ENCODE measurements around the gene DAB2IP. TPM values are rescaled to one million over a fixed set of nuclear protein-coding genes. Genes with fewer than 3 reads are reported as not detected.

The DAB2IP gene
- total RNA-seq, 1 experiment from 2014 or later: 17.0 TPM

GRCh38 chr9:121718501-121718900 is 67.1 kb downstream of the DAB2IP start:
- ChIA-PET POLR2A (interaction anchor here (0.6 to 0.8 kb wide), 2 partner anchors 18 to 54 kb away, joined by 3 to 4 read pairs; no protein-coding TSS in a partner anchor), CTCF (interaction anchor here (0.7 to 3.7 kb wide), 7 partner anchors 9 to 173 kb away, joined by 3 to 33 read pairs (median 7); no protein-coding TSS in a partner anchor)
- intact Hi-C loops (cut with micrococcal nuclease): no loop called here
- Mint-ChIP-seq H3K27ac (ENCODE audit: low read depth, unreplicated experiment) (no peak overlapping the region), H3K9me3 (ENCODE audit: unreplicated experiment) (no peaks in the 10 kb centered on the region), H3K27me3 (ENCODE audit: insufficient read depth, unreplicated experiment) (no peaks in the 10 kb centered on the region), H3K4me3 (ENCODE audit: unreplicated experiment) (no peak overlapping the region), H3K36me3 (ENCODE audit: insufficient read depth, unreplicated experiment) (no peaks in the 10 kb centered on the region), H3K4me1 (ENCODE audit: insufficient read depth, unreplicated experiment) (peaks cover 35% of the 10 kb centered on the region)
- no peak for DNase-seq (ENCODE audit: unreplicated experiment)
- TF ChIP-seq CTCF (IDR thresholded peaks at IDR 0.05; ENCODE audit: unreplicated experiment): no peak
- no TSS peak for BruUV-seq (replicated peaks)

DNA sequence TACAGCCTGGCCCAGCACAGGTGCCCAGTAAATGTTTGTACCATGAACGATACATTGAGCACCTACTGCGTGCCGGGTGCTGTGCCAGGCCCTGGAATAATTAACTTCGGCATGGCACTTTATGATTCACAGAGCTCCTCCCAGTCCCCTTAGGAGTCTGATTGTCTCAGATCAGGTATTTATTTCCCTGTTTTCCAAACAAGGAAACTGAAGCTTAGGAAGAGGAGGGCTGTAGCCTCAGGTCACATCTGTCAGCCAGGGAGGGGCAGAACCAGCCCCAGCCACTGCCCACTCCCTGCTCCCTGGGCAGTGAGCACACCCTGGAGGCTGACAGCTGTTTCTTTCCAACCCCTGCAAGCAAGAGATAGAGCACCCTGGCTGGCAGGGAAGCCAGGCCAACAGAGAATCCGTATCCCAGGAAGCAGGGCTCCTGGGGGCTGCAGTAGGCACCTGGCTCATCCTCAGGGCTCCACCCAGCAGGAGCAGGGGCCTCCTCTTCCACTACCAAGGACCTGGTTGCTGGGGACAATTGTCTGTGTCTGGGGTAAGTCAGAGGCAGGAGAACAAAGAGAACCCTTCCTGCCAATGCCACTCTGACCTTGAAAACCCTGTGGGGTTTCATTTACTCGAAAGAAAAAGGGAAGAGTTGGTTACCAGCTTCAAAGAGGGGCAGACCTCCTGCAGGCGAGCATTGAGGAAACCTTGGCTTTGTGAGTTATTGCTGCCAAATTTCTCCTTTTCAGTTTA is 69.0 kb downstream of the DAB2IP start:
- DNase-seq (ENCODE audit: unreplicated experiment): peak; percentile 46
- H3K9me3 Mint-ChIP-seq (ENCODE audit: unreplicated experiment): no peaks in the 10 kb centered on the region
- no peaks in the 10 kb centered on the region for H3K36me3 Mint-ChIP-seq (ENCODE audit: insufficient read depth, unreplicated experiment)
- no peak overlapping the region for H3K4me3 Mint-ChIP-seq (ENCODE audit: unreplicated experiment)
- ChIA-PET CTCF (interaction anchor here (0.5 to 3.7 kb wide), 33 partner anchors 8 to 1170 kb away, joined by 3 to 33 read pairs (median 4); no protein-coding TSS in a partner anchor), POLR2A (interaction anchor here (0.7 to 2.2 kb wide), 6 partner anchors 11 to 964 kb away, joined by 3 to 12 read pairs (median 5); no protein-coding TSS in a partner anchor)
- intact Hi-C loops (cut with micrococcal nuclease): no loop called here
- no TSS peak for BruUV-seq (replicated peaks)
- H3K27me3 Mint-ChIP-seq (ENCODE audit: insufficient read depth, unreplicated experiment): no peaks in the 10 kb centered on the region
- H3K27ac Mint-ChIP-seq (ENCODE audit: low read depth, unreplicated experiment): peak overlapping the region; percentile 42
- TF ChIP-seq CTCF (IDR thresholded peaks at IDR 0.05; ENCODE audit: unreplicated experiment): no peak
- peaks cover 44% of the 10 kb centered on the region for H3K4me1 Mint-ChIP-seq (ENCODE audit: insufficient read depth, unreplicated experiment)

DNA sequence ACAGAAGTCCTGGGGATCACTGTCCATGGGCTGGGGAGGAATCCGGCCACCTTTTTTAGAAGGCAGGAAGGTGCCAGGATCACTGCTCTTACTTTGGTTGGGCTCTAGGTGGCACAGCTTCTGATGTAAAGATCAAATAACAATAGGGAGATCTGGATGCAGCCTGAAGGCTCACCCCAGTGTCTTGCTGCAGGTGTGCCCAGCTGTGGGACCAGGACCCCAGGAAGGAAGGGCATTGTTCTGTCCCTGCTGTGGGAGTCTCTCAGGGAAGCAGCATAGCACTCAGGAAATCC is 69.6 kb downstream of the DAB2IP start:
- TF ChIP-seq CTCF (IDR thresholded peaks at IDR 0.05; ENCODE audit: unreplicated experiment): peak; percentile 22
- Mint-ChIP-seq H3K27me3 (ENCODE audit: insufficient read depth, unreplicated experiment) (no peaks in the 10 kb centered on the region), H3K4me3 (ENCODE audit: unreplicated experiment) (no peak overlapping the region), H3K4me1 (ENCODE audit: insufficient read depth, unreplicated experiment) (peaks cover 48% of the 10 kb centered on the region), H3K36me3 (ENCODE audit: insufficient read depth, unreplicated experiment) (no peaks in the 10 kb centered on the region), H3K9me3 (ENCODE audit: unreplicated experiment) (no peaks in the 10 kb centered on the region), H3K27ac (ENCODE audit: low read depth, unreplicated experiment) (no peak overlapping the region)
- POLR2A ChIA-PET: interaction anchor here (0.9 to 2.2 kb wide), 5 partner anchors 12 to 31 kb away, joined by 3 to 12 read pairs (median 7); no protein-coding TSS in a partner anchor
- peak; percentile 42 for DNase-seq (ENCODE audit: unreplicated experiment)
- no TSS peak for BruUV-seq (replicated peaks)
- CTCF ChIA-PET: interaction anchor here (0.6 to 3.7 kb wide), 19 partner anchors 8 to 1169 kb away, joined by 3 to 33 read pairs (median 6); no protein-coding TSS in a partner anchor
- intact Hi-C loops (cut with micrococcal nuclease): no loop called here

DNA sequence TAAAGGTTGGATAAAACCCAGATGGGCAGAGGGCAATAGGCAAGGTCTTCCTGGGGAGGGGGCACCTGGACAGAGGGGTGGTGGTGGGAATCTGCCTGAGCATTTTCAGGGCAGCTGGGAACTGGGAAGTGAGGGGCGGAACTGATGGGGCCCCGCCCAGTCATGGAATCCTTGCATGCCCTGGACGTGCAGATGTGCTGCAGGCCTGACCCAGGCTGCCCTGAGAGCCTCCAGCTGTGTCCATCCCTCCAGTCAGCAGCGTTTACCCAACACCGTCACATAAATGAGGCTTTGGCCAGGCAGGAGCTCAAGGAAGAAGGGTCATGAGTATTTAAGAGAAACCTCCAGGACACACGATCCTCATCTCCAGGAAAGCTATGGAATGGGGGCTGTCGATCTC is 70.3 kb downstream of the DAB2IP start:
- intact Hi-C loops (cut with micrococcal nuclease): no loop called here
- H3K36me3 Mint-ChIP-seq (ENCODE audit: insufficient read depth, unreplicated experiment): no peaks in the 10 kb centered on the region
- no peak overlapping the region for H3K4me3 Mint-ChIP-seq (ENCODE audit: unreplicated experiment)
- no peaks in the 10 kb centered on the region for H3K27me3 Mint-ChIP-seq (ENCODE audit: insufficient read depth, unreplicated experiment)
- ChIA-PET CTCF (interaction anchor here (0.7 to 3.7 kb wide), 14 partner anchors 8 to 176 kb away, joined by 3 to 33 read pairs (median 4); no protein-coding TSS in a partner anchor), POLR2A (interaction anchor here (0.7 to 2.2 kb wide), 3 partner anchors 16 to 32 kb away, joined by 3 to 7 read pairs (median 3); no protein-coding TSS in a partner anchor)
- no peak for DNase-seq (ENCODE audit: unreplicated experiment)
- no peak overlapping the region for H3K27ac Mint-ChIP-seq (ENCODE audit: low read depth, unreplicated experiment)
- peaks cover 48% of the 10 kb centered on the region for H3K4me1 Mint-ChIP-seq (ENCODE audit: insufficient read depth, unreplicated experiment)
- no TSS peak for BruUV-seq (replicated peaks)
- H3K9me3 Mint-ChIP-seq (ENCODE audit: unreplicated experiment): no peaks in the 10 kb centered on the region
- no peak for TF ChIP-seq CTCF (IDR thresholded peaks at IDR 0.05; ENCODE audit: unreplicated experiment)
